GOT3 (cell line): ENCODE data around the gene ZNF780B.
"Not testable (repeated sequence)": the region's sequence is repeated elsewhere in the genome, so short reads cannot be mapped to it uniquely, and the experiment has no call there.

Experiments
- DNase-seq: peaks from one replicate; lab custom pipeline; 2025; ENCODE audit warnings: mixed read lengths; lab: John Stamatoyannopoulos, UW

ZNF780B gene

DNA sequence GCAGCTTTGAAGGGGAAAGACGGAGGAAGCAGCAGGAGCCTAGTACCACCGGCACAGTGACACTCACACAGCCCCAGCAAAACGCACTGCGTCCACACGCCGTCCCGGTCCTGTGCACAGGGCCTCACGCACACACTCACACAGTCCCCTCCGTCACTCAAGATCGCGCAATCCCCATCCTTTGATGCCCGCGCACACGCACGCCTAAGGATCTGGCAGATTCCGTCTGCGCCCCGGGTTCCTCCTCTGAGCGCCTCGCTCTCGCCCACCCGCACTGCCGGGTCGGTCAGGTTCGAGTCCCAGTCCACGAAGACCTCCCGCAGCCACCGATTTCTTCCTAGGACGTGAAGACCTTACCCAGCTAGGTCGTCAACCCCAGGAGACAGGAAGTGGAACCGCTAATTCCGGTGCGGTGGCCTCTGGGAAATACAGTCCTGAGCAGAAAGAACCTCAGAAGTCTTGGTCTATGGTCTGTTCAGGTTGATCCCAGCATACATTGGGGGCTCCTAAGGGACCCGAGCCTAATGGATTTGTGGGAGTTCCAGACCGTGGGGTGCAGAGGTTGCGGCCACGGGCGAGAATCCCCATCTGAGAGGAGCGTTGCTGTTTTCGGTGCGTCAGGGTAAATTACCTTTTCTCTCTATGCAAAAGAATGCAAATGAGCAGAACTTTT is at the start of gene ZNF780B:
Gene ZNF780B (minus strand): TSS at position 400 of the 673 bp plus-strand sequence. CDS start 5,899 bp downstream, outside the sequence.
- no peak for DNase-seq

DNA sequence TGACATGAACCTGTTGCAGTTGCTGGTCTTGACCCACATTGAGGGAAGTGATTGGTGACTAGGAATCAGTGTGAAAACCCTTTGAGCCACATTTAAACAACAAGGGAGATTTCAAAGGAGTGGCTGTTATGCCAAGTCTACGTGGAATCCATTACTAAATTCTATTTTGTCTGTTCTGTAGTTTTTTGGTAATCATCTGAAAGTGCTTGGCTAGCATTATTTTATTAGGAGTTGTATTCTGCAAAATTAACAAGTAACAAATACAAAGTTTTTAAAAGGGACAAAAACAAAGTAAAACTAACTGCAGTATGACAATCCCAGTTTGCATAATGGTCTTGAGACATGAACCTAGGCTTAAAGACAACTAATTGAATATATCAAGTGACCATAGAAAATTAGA is 48.7 kb upstream of the ZNF780B start:
- DNase-seq: no peak

DNA sequence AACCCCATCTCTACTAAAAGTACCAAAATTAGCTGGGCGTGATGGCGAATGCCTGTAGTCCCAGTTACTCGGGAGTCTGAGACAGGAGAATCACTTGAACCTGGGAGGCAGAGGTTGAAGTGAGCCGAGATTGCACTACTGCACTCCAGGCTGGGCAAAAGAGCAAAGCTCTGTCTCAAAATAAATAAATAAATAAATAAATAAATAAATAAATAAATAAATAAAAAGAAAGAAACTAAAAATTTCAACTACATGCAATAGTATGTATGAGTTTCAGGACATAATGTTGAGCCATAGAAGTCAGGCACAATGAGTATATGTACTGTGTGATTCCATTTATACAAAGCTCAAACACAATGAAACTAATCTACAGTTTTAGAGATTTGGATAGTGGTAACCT is 47.6 kb upstream of the ZNF780B start:
- DNase-seq: no peak

DNA sequence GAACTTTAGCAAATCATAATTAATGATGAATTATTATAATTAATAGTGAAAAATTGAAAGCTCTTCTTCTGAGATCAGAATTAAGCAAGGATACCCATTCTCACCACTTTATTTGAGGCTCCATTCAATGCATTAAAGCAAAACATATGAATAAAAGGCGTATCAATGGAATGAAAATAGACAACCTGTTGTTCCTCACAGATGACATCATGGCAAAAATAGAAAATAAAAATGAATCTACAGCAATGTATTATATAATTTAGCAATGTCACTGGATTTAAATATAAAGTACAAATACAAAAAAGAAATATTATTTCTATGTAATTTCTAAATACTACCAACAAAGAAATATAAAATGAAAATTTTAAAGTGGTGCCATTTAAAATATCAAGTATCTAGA is 45.8 kb upstream of the ZNF780B start:
- DNase-seq: no peak

DNA sequence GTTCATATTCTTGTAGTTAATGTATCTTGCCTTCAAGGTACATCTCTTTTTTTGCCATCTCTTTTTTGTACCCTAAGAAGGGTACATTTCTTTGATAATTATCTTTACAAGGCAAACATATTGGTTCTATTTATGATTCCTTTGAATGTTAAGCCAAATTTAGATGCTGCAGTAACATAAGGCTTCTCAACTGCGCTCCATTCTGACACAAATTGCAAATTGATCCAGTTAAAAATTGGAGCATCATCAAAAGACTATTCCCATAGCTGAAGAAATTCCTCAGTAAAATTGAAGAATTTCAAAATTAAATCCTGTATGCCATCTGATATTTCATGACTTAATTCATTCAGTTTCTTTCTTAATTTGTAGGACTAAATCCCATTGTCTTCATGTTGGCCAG is 37.4 kb upstream of the ZNF780B start:
- DNase-seq: no peak

DNA sequence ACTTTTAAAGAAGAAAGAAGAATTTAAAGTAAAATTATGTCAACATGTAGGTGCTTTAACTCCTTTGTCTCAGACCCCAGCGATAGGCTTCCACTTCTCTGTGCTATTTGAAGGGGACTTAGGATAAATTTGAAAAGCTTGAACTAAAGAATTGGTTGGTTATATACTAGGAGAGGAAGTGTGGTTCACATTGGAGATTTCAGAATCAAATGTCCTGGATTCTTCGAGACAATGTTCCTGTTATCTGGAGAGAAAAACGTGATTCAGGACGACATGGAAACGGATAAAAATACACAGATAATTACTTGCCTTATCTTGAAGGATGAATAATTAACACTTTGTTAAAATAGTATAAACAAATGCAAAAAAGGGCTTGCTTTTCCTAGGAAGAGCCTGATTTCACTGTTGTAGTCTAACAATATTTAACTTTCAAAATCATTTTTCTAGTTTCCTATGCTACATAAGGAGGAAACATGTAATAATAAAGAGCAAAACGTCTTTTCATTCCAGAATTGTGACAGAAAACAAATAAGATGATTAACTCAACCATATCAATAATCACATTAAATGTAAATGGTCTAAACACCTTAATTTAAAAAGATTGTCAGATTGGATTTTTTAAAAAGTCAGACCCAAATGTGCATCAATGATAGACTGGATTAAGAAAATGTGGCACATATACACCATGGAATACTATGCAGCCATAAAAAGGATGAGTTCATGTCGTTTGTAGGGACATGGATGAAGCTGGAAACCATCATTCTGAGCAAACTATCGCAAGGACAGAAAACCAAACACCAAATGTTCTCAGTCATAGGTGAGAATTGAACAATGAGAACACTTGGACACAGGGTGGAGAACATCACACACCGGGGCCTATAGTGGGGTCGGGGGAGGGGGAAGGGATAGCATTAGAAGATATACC is 35.4 kb upstream of the ZNF780B start:
- DNase-seq: no peak

DNA sequence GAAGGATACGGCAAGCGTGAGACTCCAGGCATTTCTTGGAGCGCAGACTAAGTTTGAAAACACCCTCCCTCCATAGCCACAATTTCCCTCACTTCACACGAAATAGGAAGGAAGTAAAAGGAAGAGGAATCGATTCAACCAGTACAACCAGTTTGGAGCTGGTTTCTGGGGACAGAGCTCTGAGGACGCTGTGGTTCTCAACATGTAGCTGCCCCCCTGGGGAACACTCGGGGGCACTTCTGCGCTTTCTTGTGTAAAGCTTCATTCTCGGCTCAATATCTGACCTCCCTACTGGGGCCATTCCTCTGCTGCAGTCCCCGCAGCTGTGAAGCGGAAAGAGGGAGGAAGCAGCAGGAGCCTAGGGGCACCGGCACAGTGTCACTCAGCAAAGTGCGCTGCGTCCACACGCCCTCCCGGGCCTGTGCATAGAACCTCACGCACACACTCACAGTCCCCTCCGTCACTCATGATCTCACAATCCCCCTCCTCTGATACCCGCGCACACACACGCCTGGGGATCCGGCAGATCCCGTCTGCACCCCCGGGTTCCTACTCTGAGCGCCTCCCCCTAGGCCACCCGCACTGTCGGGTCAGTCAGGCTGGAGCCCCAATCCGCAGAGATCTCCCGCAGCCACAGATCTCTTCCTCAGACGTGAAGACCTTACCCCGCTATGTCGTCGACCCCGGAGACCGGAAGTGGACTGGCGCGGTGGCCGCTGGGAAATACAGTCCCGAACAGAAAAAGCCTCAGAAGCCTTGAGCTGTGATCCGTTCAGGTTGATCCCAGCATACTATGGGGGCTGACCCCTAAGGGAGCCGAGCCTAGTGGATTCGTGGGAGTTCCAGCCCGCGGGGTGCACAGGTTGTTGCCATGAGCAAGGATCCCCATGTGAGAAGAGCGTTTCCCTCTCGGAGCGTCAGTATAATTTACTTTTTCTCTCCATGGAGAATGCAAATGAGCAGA is 34.5 kb upstream of the ZNF780B start, which contains the start of gene ZNF780A:
Gene ZNF780A (minus strand): TSS at position 703 of the 964 bp plus-strand sequence. CDS start 6,190 bp downstream, outside the sequence.
- DNase-seq: peak; percentile 5

DNA sequence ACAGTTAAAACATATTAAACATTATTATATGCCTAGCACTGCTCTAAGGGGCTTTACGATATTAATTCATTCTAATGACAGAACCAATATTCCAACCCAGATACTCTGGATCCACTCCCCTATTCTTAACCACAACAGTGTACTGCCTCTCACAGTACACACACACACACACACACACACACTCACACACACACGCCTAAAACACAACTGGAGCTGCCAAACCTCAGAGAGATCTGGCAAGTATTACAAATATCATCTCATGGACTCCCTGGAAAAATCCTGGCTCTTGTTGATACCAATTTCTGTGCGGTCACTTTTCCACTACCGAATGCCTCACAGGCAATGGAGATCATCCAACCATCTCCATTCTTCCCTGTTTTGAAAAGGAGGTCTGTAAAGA is 33.4 kb upstream of the ZNF780B start:
- DNase-seq: no peak

DNA sequence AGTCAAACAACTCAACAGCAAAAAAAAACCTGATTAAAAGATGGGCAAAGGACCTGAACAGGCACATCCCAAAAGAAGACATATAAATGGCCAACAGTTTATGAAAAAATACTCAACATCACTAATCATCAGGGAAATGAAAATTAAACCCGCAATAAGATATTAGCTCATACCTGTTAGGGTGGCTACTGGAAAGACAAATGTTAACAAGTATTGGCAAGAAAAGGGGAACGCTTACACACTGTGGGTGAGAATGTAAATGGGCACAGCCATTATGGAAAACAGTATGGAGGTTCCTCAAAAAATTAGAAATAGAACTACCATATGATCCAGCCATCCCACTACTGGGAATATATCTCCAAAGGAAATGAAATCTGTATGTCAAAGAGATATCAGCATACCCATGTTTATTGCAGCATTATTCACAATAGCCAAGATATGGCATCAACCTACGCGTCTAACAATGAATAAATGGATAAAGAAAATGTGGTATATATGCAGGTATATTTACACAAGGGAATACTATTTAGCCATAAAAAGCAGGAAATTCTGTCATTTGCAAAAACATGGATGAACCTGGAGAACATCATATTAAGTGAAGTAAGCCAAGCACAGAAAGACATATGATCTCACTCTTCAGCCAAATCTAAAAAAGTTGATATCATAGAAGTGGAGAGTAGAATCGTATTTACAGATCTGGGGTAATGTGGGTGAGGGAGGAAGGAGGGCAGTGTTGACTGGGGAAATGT is 32.4 kb upstream of the ZNF780B start:
- DNase-seq: no peak

DNA sequence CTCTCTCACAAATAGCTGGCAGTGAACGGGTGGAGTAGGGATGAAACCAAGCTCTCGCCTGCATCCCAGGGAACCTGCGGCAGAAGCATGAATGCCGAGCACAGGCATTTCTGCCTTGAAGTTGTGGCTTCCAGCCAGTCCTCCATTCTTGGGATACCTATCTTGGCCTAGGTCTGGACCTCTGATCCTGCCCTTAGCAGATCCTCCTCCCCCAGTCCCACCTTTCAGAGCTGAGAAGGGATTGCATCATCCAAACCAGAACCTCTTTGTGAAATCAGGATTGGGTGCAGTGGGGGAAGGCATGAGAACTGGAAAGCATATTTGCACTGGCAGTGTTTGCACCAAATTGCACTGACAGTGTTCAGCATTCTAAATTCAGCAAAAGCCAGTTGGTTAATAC is 28.9 kb upstream of the ZNF780B start:
- no peak for DNase-seq

DNA sequence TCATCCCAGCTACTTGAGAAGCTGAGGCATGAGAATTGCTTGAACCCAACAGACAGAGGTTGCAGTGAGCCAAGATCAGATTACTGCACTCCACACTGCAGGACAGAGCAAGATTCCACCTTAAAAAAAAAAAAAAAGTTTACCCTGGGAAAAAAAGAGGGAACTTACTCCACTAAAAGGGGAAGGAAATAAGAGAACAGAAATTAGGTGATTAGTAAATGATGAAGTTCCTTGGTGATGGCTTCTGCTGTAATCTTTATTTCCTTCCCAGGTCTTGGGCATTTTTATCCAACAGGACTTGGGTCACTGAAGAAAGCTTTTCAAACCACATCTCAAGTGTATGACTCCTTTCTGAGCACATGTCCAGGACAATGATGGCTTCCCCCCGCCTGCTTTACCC is 25.4 kb upstream of the ZNF780B start:
- no peak for DNase-seq

DNA sequence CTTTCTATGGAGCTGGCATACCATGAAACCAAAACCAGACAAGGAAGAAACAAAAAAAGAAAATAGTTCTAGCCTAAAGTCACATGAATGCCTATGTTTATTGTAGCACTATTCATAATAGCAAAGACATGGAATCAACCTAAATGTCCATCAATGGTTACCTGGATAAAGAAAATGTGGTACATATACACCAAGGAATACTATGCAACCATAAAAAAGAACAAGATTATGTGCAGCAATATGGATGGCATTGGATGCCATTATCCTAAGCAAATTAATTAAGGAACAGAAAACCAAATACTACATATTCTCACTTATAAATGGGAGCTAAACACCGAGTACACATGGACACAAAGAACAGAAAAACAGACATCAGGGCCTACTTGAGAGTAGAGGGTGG is 24.3 kb upstream of the ZNF780B start:
- no peak for DNase-seq

DNA sequence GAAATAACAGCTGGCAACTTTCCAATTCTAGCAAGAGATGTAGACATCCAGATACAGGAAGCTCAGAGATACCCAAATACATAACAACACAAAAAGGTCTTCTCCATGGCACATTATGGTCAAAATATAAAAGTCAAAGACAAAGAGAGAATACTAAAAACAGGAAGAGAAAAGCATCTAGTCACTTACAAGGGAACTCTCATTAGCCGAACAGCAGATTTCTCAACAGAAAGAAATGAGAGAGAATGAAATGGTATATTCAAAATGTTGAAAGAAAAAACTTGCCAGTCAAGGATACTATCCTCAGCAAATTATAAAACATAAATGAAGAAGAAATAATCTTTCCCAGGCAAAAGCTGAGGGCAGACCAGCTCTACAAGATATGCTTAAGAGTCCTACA is 22.3 kb upstream of the ZNF780B start:
- DNase-seq: no peak

DNA sequence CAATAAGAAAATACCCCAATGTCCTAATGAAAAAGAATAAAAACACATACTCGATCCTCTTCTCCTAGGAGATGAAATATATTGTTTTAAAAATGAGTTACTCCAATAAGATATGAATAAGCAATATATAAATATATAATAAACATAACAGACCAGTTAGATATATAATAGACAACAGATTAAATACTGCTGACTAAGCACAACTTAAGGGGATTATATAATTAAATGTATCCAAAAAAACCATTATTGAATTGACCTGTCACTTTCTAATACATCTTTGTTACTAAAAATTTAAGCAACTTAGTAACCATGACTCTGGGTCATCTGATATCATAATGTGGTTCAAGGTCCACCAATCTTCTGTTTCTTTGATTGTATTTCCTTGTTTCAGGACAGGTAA is 14.0 kb upstream of the ZNF780B start:
- DNase-seq: no peak

DNA sequence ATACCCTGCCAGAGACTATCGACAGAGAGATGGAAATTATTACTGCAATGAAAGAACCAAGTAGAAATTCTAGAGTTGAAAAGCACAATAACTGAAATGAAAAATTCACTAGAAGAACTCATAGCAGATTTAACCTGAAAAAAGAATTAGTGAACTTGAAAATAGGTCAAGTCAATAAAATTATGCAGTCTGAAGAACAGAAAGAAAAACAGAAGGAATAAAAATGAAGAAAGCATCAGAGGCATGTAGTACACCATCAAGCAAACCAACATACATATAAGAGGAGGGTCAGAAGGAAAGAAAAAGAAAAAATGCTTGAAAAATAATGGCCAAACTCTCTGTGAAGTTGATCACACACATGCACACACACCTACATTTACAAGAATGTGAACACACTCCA is 3.6 kb upstream of the ZNF780B start:
- no peak for DNase-seq

DNA sequence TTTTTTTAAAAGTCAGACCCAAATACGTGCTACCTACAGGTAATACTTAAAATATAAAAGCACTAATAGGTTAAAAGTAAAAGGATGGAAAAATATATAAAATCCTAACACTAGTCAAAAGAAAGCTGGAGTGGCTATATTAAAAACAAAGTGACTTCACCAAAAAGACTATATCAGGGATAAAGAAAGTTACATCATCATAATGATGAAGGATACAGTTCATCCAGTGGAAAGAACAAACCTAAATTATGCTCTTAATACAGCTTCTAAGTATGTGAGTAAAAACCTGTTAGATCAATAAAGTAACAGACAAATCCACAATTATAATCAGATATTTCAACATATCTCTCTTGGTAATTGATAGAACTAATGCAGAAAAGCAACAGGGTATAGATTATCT is 1.1 kb upstream of the ZNF780B start:
- no peak for DNase-seq

DNA sequence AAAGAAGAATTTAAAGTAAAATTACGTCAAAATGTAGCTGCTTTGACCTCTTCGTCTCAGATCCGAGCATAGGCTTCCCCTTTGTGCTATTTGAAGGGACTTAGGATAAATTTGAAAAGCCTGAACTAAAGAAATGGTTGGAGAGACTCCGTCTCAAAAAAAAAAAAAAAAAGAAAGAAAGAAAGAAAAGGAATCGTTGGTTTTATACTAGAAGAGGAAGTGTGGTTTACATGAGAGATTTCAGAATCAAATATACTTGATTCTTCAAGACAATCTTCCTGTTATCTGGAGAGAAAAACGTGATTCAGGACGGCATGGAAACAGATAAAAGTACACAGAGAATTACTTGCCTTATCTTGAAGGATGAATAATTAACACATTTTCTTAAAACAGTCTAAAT is 474 bp upstream of the ZNF780B start:
- no peak for DNase-seq

DNA sequence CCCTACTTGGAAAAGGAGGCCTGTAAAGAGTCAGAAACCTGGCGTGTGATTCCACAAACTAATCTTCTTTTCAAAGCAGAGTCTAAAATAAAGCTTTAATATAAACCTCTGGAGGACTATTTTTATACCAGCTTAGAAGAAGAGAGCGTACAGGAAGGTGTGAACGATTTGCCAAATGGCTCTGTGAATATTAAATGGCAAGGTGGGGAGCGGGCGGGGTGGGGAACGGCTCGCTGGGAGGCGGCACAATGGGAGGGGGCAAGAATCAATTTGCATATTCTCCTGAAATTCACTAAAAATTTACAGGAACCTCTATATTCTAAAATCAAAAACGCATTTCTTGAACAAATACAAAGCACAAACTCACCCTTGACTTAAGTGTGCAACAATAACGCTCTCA is 982 bp downstream of the ZNF780B start:
- DNase-seq: no peak

DNA sequence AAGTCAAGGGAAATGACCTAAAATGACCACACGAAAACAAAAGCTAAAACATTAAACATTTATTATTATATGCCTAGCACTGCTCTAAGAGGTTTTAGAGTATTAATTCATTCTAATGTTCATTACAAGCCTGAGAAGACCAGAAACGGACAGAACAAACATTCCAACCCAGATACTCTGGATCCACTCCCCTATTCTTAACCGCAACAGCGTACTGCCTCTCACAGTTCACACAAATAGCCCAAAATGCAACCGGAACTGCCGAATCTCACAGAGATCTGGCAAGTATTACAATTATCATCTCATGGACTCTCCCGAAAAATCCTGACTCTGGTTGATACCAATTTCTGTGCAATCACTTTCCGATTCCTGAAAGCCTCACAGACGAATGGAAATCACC is 1.4 kb downstream of the ZNF780B start:
- no peak for DNase-seq

DNA sequence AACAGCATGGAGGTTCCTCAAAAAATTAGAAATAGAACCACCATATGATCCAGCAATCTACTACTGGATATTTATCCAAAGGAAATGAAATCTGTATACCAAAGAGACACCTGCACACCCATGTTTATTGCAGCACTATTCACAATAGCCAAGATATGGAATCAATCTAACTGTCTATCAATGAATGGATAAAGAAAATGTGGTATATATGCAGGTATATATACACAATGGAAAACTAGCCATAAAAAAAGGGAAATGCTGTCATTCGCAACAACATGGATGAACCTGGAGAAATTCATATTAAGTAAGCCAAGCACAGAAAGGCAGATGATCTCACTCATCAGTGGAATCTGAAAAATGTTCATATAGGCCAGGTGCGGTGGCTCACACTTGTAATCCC is 2.5 kb downstream of the ZNF780B start:
- DNase-seq: no peak

DNA sequence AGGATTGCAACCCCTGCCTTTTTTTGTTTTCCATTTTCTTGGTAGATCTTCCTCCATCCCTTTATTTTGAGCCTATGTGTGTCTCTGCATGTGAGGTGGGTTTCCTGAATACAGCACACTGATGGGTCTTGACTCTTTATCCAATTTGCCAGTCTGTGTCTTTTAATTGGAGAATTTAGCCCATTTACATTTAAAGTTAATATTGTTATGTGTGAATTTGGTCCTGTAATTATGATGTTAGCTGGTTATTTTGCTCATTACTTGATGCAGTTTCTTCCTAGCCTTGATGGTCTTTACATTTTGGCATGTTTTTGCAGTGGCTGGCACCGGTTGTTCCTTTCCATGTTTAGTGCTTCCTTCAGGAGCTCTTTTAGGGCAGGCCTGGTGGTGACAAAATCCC is 14.3 kb downstream of the ZNF780B start:
- DNase-seq: not testable (repeated sequence)
